GM19395 (cell line): Measurements from ENCODE around the gene FGFRL1.
"Not testable (repeated sequence)": the region's sequence is repeated elsewhere in the genome, so short reads cannot be mapped to it uniquely, and the experiment has no call there.

Experiments used
- ATAC-seq: cut with Tn5 transposase; IDR thresholded peaks from one replicate; pipeline ENCODE4 v1.9.1; 2021; ENCODE audit warnings: mild to moderate bottlenecking, moderate library complexity; ENCODE audit not compliant: unreplicated experiment

FGFRL1 gene

DNA sequence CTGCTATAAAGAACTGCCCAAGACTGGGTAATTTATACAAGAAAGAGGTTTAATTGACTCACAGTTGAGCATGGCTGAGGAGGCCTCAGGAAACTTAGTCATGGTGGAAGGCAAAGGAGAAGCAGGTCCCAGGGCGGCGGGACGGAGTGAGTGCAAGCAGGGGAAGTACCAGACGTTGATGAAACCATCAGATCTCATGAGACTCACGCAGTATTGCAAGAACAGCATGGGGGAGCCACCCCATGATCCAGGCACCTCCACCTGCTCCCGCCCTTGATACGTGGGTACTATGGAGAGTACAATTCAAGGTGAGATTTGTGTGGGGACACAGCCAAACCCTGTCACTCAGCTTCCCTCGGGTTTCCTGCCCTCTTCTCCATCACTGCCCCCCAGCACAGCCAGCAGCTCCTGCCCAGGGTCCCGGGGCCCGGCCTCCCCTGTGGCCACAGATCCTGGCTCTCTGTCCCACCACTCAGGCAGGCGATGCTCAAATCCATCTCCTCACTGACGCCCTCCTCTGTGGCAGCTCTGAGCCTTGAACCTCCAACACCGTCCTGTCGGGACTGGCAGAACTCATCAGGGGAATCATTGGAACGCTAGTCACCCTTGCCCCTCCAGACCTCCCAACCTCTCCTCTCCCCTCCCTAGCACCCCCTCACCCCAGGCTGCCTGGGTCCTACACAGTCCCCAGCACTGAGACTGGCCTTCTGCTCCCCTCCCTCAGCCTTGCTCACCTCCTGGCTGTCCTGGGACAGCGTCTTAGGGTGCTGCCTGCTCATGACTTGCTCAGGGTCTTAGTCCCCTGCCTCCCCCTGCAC lies 37.6 kb downstream of the FGFRL1 start:
- no peak for ATAC-seq

DNA sequence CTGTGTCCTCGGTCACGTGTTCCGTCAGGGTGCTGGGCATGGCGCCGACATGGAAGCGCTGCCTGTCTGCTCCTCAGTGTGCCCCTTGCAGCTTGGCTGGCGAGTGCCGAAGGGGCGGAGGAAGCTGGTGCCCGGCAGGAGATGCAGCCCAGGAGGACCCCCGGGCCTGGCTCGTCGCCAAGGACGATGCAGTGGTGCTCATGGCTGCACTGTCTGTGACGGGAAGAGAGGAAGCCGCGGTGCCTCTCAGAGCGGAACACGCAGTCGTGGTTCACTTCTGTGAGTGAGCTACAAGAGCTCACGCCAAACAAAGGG lies 38.1 kb downstream of the FGFRL1 start:
- no peak for ATAC-seq

DNA sequence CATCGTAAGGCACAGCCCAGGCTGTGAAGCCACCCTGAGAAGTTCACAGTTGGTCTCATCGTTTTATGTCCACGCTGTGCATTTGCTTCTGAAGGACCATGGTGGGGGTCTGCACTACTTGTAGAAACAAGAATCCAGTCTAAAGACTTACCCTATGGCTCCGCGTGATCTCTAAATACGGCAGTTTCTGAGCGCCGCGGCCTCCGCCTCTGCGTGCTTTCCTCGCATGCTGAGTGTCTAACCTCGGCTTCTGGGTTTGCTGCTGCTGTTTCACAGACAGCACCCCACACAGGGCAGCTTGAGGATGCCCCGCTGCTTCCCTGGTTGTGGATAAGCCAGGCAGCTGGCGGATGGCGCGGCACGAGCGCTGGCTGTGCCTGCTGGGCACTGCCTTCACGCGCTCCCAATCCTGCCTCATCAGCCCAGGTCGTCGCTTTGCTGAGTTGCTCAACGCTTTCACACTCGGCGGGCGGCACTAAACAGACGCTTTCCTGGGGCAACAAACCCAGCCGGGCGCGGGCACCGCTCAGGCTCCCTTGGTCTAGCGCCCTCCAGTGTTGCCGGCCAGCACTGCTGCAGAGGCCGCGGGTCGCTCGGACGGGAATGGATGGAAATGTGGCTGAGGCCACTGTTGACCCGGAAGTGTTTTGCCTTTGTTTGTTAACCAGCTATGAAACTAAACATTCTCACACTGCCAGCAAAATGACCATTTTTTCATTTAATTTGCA lies 39.2 kb downstream of the FGFRL1 start:
- ATAC-seq = no peak

DNA sequence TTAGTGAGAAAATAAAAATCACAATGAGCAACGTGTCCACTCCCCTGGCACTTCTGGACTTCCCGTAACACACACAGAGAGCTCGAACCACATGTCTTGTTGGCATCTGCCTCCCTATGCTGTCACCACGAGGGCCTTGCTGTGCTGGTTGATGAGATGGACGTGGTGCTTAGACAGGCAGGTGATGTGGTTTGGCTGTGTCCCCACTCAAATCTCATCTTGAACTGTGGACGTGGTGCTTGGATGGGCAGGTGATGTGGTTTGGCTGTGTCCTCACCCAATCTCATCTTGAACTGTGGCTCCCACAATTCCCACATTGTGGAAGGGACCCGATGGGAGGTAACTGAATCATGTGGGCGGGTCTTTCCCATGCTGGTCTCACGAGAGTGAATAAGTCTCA lies 40.0 kb downstream of the FGFRL1 start:
- no peak for ATAC-seq

DNA sequence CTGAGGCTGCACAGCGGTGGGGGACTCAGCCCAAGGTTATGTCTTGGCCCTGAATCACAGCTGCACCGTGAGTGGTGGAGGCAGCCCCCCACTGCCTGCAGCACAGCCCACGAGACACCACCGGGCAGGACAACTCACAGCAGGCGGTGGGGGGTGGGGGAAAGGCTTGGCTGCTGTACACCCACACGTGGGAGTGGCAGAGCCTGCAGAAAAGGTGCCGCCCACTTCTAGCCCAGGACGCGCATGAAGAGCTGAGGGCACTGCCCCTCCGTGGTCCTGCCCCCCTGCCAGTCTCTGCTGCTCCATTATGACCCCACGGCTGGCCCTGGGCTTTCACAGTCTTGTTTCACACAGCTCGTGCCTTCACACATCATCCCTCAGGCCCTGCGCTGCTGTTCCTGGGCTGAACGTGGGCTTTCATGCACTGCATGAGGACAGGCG lies 40.8 kb downstream of the FGFRL1 start:
- no peak for ATAC-seq

DNA sequence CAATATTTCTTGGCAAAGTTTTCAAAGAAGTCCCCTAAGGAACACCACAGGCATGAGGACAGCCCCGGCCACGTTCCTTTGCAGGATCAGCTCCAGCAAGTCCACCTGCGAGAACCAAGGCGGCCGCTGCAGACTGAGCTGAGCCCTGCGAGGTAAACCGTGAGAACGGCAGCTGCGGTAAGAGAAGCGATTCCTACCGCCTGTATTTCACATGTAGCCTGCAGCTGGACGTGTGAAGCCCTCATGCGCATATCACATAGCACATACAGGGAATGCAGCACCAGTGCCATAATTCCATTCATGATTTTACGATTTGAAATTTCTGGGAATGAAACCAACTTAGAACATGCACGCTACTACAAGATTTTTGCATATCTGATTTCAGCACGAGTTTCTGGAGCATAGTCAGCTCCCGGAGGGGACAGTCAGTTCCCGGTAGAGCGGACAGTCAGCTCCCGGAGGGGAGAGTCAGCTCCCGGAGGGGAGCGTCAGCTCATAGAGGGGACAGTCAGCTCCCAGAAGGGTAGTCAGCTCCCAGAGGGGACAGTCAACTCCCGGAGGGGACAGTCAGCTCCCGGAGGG lies 41.7 kb downstream of the FGFRL1 start:
- no peak for ATAC-seq

DNA sequence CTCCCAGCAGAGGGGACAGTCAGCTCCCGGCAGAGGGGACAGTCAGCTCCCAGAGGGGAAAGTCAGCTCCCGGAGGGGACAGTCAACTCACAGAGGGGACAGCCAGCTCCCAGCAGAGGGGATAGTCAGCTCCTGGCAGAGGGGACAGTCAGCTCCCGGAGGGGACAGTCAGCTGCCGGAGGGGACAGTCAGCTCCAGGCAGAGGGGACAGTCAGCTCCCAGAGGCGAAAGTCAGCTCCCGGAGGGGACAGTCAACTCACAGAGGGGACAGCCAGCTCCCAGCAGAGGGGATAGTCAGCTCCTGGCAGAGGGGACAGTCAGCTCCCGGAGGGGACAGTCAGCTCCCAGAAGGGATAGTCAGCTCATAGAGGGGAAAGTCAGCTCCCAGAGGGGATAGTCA lies 42.5 kb downstream of the FGFRL1 start:
- not testable (repeated sequence) for ATAC-seq

DNA sequence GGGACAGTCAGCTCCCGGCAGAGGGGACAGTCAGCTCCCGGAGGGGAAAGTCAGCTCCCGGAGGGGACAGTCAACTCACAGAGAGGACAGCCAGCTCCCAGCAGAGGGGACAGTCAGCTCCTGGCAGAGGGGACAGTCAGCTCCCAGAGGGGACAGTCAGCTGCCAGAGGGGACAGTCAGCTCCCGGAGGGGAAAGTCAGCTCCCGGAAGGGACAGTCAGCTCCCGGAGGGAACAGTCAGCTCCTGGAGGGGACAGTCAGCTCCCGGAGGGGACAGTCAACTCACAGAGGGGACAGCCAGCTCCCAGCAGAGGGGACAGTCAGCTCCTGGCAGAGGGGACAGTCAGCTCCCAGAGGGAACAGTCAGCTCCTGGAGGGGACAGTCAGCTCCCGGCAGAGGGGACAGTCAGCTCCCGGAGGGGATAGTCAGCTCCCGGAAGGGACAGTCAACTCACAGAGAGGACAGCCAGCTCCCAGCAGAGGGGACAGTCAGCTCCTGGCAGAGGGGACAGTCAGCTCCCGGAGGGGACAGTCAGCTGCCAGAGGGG lies 43.3 kb downstream of the FGFRL1 start:
- ATAC-seq = not testable (repeated sequence)

DNA sequence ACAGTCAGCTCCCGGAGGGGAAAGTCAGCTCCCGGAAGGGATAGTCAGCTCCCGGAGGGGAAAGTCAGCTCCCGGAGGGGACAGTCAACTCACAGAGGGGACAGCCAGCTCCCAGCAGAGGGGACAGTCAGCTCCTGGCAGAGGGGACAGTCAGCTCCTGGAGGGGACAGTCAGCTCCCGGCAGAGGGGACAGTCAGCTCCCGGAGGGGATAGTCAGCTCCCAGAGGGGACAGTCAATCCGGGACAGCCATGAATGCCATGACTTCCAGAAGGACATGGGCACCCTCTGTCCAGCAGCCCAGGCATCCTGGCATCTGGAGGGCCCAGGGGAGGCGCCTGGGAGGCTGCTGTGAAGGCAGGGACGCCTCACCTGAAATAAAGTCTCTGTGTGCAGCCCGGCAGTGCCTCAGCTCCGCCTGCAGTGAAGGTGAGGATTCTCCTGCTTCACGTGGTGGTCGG lies 43.8 kb downstream of the FGFRL1 start:
- ATAC-seq = not testable (repeated sequence)

DNA sequence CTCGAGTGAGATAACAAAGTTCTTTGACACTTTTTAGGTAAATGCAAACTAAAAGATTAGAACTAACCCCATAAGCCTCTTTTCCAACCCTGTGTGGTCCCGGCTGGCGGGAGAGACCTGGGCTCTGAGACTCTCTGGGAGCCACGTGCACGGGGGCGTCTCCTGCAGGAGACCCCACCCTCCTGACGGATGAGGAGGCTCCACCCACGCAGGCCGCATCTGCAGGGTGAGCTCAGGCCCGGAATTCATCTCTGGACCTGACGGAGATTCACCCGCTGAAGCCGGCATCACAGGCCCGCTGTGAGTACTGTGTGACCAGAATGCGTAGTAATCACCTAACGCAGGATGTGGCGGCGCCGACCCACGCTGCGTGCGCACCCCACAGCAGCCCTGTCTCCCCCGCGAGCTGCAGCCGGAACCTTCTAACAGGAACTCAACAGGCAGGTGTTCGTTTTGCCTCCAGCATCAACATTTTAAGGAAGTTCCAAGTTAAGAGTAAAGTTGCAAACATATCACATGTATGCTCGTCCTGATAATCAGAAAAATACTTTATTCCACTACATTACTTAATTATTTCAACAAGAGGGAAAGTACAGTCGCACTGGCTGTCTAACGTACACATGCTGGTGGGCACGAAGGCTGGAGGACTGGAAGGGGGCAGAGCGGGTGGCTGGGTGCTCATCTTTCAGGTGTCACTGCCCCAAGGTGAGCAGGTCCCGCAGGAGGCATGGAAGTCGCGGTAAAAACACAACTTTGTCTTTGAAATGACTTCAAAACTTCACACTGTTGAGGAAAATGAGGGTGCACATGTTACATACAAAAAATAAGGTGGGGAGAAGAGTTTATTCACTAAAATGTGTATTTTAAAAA lies 44.5 kb downstream of the FGFRL1 start:
- ATAC-seq = no peak

DNA sequence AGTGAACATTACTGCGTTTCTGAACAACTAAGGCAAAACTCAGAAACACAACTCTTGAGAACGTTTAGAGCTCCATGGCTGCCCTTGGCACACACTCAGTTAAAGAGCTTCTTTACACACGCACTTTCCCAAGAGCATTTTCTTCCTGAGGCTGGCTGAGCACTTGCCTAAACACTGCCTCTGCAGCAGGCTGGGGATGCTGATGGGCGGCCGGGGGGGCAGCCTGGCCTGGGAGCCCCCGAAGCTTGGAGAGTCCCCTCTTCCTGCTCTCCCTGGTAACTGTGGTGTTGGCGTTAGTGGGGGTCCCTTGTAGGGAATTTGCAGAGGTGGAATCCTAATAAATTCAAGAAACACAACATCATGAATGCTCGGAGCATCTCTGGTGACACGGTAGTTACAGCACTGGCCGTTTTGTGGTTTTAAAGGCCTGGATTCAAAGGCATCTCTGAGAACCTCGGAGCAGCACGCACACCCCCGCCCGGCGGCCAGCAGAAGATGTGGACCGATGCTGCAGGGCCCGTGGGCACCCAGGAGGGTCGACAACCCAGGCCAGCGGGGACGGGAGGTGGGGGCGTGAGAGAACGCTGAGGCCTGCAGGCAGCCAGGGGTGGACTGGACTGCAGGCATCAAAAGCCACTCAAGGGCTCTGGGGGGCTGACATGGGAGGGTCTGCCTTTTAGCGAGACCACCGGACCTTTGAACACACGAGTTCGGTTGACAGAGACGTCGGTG lies 45.4 kb downstream of the FGFRL1 start:
- ATAC-seq = no peak

DNA sequence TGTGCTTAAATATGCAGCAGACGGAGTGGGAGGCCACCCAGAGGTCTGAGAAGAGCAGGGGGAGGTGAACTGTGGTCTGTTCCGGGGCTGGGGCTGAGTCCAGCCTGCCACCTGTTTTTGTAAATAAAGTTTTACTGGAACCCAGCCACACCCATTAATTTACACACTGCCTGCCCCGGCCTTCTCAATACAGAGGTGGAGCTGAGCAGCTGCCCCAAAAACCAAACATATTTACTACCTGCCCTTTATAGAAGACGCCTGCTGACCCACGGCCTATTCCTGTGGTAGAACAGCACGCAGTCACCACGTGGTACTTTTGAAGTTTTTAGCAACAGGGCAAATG lies 45.9 kb downstream of the FGFRL1 start:
- ATAC-seq = no peak

DNA sequence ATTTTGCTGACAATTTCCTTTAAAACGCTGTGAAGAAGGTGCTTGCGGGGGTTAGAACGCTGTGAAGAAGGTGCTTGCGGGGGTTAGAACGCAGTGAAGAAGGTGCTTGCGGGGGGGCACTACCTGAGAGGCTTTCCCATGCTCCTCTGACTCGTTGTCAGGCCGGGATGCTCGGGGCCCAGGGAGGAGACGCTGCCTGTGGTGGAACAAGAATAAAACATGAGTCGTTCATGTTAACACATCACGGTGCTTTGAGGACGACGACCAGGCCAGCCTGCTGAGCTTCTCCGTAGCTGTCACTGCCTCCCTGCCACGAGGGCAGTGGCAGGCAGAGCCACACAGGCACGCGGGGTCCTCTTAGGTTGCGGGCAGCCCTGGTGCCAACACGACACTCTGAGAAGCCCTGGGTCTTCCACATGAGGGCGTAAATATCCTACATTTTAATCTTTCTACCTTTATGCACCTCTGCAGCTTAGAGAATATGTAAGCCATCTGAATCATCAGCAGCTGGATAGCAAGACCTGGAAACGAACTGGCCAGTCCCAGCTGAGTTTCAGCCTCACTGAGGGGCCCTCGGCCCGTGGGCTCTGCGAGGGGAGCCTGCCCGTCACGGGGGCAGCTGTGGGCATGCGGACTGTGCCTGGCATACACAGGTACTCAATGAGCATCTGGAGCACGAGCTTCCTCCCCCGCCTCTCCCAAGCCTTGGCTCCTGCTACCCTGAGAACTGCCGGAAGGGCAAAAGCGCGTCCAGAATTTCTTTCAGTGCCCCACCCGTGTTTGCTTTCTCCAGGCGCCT lies 47.0 kb downstream of the FGFRL1 start:
- no peak for ATAC-seq

DNA sequence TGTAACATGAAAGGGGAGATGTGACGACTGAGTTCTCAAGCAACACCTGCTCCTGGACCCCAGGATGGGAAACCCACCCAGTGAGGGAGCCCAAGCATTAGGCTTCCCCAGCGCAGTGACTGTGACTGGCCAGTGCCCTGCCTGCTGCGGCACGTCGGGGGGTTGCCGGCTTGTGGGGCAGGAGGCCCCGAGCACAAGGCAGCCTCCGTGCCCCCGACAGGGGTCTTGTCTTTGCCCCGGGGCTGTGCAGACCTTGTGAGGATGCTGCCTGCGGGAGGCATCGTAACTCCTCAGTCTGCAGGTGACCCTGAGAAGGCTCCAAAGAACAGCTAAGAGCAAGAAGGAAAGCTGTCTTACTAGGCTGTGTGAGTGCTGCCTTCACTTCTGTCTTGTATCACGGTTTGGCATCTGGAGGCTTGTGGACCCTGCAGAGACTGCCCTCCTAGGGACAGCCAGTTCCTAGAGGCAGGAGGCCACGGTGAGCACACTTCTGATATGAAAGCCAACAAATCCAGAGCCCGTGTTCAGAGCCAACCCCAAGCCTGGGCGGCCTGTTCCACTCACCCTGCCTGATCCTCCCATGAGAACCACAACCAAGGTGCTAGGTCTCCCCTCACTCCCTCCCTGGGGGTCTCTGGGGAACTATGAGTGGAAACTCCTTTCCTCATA lies 47.7 kb downstream of the FGFRL1 start:
- ATAC-seq = no peak

DNA sequence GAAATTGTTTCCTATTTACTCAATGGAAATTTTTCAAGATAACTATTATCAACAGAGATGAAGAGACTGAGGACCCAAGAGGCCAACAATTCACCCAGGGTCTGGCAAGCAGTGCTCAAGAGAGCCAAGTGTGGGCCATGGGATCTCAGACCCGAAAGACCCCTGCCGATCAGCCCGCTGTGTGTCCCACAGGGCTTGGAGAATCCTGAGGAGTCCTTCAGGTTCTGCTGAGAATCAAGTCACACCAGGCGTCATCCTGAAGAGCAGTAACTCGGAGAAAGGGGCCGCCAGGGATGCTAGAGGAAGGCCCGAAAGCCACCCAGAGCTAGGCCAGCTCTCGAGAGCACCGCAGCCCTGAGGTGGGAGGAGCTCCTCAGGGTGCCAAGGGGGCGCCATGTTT lies 48.7 kb downstream of the FGFRL1 start:
- ATAC-seq = no peak

DNA sequence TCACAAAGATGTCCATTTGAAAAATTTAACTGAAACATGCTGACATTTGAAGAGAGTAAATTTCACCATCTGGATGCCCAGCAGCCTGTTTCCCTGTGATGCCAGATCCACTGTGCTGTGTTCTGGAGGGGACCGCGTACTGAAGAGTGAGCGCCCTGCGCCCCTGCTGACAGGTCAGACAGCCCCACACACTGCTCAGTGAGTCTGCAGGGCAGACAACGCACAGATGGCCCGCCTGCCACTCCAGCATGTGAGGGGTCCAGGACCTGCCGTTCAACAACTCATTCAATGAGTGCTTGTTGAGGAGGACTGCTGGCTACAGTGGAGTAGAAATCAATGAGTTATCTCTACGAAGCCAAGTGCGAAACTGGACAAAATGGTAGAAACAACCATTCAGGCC lies 49.2 kb downstream of the FGFRL1 start:
- no peak for ATAC-seq

DNA sequence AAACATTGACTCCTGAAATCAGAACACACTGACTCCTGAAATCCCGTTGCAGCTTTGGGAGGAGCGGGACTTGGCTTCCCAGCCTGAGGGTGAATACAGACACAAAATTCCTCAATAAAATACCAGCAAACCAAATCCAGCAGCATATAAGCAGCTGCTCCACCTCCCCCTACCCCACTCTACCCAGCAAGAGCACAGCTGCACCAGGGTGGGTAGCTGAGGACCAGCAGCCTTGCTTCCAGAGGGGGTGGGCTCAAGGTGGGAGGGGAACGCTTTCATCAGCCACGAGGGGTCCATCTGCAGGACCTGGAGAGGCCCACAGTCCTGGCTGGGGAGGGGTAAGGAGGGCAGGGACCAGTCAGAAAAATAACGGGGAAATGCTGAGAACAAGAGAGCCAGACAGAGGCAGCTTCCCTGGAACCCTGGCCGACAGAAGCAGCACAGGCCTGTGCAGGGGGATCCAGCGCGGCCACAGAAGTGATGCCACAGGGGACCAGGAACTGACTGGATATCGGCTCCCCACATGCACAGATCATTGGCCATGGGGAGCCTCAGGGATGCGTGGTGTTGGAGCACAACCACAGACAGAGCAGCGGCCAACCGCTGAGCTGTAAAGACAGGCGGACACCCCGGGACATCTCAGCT lies 49.8 kb downstream of the FGFRL1 start:
- no peak for ATAC-seq

DNA sequence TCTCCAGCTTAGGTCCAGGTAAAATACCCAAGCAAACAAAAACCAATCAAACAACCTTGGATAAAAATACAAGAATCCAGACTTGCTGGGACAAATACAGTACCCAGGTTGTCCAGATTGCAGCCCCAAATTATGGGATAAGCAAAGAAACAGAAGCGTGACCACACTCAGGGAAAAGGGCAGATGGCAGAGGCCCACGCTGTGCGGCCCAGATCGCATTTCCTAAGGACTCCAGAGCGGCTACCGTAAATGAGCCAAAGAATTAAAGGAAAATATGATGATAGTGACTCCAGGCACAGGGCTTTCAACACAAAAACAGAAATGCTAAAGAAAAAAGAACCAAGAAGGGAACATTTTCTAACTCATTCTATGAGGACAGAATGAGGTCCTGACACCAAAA lies 50.3 kb downstream of the FGFRL1 start:
- ATAC-seq = no peak
